NCI-H69 (cell line): Measurements from ENCODE around the gene CYP24A1.

Source experiments
- DNase-seq: peaks from one replicate; lab custom pipeline; 2025; lab: John Stamatoyannopoulos, UW

Gene CYP24A1

DNA sequence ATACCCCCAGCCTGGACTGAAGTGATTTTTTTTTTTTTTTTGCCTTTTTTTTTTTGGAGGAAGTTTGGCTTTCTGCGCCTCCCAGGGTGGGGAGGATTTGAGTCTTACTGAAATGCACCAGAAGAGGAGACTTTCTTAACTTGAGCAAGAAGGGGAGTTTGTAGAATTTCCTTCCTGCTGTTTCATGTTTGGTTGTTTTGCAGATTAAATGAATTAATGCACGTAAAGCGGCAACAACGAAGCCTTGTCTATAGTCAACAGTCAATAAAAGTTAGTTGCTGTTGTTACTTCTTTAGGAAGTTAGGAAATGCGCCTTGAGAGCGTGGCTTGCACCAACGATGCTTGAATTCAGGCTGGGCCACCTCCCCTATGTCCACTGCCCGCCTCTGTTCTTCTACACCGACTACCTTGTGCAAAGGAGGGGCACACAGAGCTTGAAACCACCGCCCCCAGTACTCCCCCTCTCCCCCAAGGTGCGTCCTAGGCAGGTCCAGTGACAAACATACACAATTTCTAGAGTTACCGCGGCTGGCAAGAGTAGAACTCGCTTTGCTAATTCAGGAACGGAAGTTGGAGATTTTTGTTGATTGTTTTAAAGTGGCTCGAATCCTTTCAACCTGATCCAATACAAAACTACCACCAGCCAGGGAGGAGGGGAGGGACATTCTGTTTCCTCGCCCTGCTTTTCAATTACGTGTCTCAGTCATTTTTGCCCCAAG lies 830 bp upstream of the CYP24A1 start:
- no peak for DNase-seq

DNA sequence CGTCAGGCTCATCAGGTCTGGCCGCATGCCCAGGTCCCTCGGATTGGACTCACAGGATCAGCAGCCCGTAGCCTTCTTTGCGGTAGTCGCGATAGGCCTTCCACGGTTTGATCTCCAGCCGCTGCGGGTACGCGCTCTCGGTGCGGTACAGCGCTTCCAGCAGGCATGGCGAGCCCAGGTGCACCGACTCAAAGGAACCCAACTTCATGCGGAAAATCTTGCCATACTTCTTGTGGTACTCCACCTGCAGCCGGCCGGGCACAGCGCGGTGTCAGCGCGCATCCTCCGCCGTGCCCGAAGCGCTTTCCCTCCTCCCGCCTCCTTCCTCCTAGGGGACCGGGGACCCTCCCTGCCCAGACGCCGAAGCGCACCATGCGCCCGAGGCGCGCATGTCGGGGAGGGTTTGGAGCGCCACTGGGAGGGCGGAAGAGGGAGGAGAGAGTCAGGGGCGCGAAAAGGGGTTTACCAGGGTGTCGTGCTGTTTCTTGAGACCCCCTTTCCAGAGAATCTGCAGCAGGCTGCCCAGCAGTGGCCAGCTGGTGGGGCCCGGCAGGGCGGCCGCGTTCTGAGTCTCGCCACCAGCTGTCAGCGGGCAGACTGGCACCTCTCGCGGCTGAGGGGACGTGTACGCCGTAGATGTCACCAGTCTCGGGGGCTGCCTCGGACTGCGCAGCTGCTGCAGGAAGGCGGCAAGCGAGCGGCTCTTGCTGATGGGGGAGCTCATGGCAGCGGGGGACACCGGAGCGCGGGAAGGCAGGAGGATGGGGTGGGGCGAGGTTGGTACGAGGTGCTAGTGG lies 732 bp downstream of the CYP24A1 start:
- peak; percentile 11 for DNase-seq

- peak; percentile 17 for DNase-seq
Observed at GRCh38 chr20:54172532-54172855, 1.3 kb downstream of the CYP24A1 start.

DNA sequence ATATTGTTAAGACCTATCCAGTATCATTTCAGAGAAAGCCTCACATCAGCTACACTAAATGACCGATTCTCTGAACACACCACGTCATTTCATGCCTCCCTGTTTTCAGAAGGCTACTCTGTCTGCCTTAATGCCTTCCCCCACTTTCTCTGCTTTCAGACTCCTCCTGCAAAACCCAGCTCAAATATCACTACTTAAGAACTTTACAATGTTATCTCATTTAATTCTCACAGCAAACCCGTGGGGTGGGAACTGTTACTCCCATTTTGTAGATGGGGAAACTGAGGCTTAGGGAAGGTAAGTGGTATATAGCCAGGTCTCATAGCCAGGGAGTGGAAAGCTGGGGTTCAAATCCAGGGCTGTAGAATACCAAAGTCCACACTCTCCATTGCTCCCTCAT lies 2.8 kb downstream of the CYP24A1 start:
- DNase-seq = no peak

GRCh38 chr20:54170026-54170471 lies 3.7 kb downstream of the CYP24A1 start:
- no peak for DNase-seq

- no peak for DNase-seq
Observed at GRCh38 chr20:54168961-54169862, 4.6 kb downstream of the CYP24A1 start.

GRCh38 chr20:54167909-54168872 lies 5.6 kb downstream of the CYP24A1 start:
- peak; percentile 27 for DNase-seq

DNA sequence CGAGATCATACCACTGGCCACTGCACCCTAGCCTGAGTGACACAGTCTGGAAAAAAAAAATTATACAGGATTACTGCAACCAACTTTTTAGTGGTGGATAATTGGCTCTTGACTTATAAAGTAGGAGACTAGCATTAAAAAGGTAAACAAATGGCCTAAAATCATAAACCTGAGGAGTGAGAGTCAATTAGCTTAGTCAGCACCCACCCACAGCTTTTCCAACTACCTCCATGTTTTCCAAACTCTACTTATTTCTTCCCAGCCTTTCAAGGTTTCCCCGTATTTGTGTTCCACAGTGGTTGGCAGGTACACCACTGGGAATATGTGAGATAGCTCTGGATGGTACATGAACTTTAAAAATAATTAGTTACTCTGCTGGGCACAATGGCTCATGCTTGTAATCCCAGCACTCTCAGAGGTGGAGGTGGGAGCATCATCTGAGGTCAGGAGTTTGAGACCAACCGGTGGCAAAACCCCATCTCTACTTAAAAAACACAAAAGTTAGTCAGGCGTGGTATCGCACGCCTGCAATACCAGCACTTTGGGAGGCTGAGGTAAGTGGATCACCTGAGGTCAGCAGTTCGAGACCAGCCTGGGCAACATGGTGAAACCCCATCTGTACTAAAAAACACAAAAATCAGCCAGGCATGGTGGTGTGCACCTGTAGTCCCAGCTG lies 6.7 kb downstream of the CYP24A1 start:
- no peak for DNase-seq

DNA sequence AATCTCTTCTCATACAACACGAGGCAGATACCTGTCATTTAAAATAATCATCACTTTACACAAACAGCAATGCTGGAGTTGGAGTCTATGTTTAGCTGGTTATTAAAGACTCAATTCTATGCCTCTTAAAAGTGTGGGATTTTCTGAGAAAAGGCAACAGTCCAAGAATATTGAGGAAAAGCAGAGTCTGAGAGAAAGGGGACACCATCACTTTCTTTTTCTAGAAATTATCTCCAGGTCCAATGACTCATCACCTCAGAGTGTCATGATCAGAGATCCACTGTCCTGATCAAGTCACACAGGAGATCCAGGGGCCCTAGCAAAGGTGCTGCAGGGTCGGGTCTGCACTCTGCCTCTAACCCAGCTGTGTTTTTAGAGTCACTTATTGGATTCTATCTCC lies 8.0 kb downstream of the CYP24A1 start:
- DNase-seq = no peak

DNA sequence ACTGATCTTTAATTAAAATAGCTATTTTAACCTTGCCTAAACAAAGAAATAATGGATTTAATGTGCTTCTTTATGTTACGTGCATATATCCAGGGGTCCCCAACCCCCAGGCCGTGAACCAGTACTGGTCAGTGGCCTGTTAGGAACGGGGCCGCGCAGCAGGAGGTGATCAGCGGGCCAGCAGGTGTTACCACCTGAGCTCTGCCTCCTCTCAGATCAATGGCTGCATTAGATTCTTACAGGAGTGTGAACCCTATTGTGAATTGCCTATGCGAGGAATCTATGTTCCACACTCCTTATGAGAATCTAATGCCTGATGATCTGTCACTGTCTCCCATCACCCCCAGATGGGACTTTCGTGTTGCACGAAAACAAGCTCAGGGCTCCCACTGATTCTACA lies 8.8 kb downstream of the CYP24A1 start:
- no peak for DNase-seq

GRCh38 chr20:54163402-54163801 lies 10.4 kb downstream of the CYP24A1 start:
- no peak for DNase-seq

DNA sequence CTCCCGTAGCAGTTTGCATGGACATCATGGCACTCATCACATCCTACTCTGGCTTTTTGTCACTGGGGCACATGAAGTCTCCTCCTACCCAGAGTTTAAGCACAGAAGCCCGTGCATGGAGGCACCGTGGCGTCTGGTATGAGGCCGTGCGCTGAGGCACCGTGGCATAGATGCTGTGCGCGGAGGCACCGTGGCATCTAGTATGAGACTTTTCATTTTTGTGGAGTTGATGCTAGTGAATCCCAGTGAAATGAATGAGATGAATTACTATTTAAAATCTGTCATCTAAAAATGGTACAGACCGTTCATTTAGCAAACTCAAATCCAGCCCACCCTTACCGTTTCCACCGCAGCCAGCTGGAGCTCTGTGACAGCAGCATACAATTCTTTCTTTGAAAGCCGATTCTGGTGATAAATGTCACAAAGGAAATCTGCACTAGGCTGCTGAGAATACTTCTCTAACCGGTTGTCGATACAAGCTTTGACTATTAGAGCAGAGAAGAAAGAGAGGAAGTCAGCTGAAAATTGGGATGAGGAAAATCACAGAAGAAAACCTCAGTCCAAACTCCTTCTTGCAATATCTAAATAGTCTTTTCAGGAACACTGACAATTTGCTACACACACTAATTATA lies 11.3 kb downstream of the CYP24A1 start:
- DNase-seq = no peak

- DNase-seq = no peak
Observed at GRCh38 chr20:54161821-54162149, 12.0 kb downstream of the CYP24A1 start.

DNA sequence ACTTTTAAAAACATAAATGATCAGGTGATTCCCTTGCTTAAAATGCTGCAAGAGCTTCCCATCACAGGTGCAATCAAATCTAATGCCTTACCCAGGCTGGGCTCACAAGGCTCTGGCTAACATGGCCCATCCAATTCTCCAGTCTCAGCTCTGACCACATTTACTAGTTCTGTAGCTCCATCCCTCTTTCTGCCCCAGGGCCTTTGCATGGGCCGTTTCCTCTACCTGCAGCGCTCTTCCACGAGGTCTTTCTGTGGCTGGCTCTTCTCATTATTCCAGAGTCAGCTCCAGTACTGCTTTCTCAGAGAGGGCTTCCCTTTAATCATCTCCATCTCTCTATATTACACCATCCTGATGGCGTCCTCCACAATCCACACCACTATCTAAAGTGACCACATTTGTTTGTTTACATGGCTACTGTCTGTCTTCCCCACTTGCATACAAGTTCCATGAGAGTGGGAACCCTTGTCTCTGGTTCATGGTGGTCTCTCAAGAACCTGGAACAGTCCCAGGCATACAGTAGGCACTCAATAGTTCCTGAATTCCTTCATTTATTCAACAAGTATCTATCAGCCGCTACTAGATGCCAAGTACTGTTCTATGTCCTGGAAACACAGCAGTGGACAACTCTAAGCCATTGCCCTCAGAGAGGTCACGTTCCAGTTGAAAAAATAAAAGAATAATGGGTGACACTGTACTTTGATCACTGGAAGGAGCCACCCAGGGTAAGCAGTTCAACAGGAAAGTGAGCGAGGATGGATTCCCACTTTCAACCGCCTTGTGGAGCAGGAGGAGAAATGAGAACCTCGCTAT lies 12.6 kb downstream of the CYP24A1 start:
- no peak for DNase-seq

DNA sequence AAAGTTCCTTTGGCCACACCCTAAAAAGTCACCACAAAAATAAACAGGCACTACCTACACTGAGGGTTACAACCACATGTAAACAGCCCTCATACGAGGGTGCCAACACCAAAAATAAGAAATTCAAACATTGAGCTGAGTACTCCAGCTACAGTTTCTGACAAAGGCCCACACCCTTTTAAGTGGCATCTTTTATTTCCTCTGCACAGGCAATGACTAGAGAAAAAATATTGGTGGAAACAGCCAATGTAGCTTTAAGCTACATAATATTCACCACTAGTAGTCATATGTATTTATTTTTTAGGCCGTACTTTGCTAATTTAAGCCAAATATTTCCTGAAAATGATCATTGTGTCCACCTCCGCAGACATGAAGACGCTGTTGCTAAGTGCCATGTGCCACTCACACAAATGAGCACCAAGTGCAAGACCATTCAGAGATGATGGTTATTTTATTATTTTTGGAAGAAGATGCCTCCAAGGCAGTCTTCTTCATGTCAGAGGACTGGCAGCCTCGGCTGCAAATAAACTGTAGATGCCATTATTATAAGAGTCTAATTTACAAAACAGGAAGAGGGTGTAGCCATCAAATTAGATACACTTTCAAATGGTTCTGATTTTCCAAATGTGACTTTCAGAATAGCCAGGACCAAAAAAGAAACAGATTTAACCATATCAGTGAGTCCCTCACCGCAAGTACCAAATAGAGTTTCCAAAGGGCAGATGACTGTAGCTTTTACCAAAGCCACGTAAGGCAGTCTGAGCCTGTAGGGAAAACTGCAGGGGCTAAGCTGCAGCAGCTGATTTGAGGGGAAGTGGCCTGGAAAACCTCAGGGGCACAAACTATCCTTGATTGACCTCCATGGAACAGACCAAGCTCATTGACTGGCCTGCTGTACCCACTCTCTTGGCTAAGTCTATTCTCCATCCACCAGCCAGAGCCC lies 13.4 kb downstream of the CYP24A1 start:
- DNase-seq = no peak

GRCh38 chr20:54158856-54159418 lies 14.8 kb downstream of the CYP24A1 start:
- no peak for DNase-seq

DNA sequence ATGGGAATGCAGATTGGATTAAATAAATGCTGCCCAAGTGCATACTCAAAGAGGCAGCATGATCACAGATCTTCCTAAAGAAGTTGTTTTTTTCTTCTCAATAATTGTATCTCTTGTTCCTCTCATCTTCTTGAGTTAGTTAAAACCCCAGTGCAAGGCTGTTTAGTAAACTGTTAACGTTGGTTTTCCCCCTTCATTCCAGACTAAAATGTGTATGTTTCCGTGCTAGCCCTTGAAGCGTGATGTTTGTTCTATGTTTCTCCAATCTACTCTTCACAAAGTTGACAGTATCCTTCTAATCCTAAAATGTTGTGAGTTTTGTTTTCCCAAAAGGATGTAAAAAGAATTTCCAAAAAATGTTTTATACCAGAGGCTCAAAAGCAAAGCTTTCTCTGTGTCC lies 15.6 kb downstream of the CYP24A1 start:
- no peak for DNase-seq
